ENCODE results near the gene CCT5.

The CCT5 gene

DNA sequence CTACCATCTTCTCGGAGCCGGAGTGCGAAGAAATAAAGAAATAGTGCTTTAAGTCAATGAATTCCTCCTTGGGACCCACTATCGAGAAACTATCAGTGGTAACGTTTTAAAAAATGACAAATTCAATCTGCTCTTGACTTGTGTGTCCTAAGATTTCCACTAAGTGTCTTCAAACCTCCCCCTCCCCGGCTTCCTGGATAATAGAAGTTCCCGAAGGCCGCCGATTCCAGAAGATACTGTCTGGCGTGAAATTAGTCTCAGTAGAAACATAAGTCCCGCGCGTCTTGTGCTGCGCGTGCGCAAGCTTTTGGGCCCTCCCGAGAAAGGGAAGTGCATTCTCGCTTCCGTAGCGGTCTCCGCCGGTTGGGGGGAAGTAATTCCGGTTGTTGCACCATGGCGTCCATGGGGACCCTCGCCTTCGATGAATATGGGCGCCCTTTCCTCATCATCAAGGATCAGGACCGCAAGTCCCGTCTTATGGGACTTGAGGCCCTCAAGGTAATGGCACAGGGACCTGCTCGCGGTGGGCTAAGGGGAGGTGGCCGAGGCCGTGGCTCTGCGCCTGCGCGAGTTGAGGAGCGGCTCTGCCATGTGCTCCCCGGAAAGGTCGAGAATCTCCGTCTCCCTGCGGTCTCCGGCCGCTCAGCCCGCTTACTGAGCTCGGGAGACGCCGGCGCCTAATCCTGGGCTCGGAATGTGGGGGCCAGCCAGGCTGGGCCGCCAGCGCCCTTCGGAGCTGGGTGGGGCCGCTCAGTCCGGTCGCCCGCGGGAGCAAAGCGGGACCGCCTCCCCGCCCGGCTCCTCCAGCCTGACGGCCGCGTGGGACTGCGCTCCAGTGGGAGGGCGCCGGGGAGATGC, at the start of gene CCT5:
Gene CCT5, plus strand, starts transcription at position 333 of the 858 bp plus-strand sequence. Its CDS starts 61 bp downstream, at position 394.
- TF ChIP-seq CTCF (IDR thresholded peaks at IDR 0.05; ENCODE audit: low read depth, low read length), result no peak
- H3K4me3 ChIP-seq (ENCODE audit: low read depth, low read length), result peak within 1 kb of the TSS; percentile 96

DNA sequence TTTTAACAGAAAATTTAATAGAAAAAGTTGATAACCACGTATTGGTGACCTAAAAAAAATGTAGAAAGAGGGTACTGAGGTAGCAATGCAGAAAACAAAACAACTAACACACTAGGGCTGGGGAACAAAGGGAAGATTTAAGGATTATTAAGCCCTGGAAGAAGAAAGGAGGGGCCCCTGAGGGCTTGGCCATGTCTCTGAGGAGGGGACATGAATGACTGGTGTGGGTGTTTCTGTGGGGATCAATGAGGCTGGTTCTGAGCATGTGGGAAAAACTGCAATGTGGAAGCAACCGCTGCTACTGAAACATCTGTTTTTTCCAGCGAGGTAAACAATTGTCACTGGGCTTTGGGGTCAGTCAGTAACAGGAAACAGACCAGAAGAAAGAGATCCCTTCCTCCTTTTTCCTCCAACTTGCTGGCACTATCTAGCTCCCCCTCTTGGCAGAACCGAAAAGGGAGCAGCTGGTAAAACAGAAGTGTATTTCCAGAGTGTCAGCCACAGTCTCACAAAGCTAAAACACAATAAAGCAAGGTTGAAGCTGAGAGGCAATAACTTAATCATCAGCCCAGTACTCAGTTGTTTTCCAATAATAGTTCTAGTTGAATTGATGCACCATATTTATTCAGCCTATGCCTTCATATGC, 48.7 kb upstream of the CCT5 start:
- TF ChIP-seq CTCF (IDR thresholded peaks at IDR 0.05; ENCODE audit: low read depth, low read length), result peak; percentile 57
- no peak overlapping the region for H3K4me3 ChIP-seq (ENCODE audit: low read depth, low read length)

DNA sequence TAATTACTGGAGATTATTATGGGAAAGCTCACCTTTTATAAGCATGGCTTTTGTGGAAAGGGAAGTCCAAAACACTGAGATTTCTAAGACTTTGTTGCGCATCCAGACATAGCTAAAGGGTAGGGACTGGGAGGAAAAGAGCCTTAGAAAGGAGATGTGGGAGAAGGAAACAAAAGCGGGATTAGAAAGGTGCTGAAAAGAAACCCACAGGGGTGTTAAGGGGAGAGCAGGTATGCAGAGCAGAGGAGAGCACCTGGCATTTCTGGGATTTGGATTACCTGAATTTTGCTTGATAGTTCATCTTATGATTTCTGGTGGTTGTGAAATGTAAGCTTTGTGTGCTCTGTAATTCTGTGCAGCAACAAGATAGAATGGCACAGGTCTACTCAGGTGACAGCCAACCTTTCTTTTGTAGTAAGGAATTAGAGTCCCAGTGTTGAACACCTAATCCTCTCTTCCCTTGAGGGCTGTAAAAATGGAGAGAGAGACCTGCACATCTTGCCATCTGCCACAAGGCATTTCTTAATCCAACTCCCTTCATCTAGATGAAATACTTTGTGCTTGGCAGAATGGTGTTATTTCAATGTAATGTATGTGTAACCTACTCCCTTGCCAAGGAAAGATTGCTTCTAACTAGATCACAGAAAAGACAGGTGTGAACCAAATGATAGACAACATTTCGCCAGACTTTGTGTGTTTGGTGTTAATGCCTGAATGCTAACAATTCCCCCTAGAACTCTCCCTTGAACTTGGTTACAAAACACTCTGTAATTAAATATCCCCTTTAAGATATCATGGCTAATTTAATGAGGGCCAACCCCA, 47.8 kb upstream of the CCT5 start:
- no peak for TF ChIP-seq CTCF (IDR thresholded peaks at IDR 0.05; ENCODE audit: low read depth, low read length)
- H3K4me3 ChIP-seq (ENCODE audit: low read depth, low read length), result no peak overlapping the region

DNA sequence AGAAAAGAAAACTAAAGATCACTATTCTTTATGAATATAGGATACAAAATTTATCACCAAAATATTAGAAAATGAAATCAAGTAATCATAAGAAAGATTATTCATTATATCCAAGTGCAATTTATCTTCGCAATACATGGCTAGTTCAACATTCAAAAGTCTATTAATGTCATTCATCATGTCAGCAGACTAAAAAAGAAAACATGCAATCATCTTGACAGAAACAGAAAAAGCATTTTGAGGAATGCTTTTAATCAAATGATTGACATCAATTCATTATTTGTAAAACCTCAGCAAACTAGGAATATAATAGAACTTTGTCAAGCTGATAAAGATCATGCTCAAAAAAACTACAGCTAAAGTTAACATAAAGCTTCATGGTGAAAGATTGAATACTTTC, 41.1 kb upstream of the CCT5 start:
- no peak overlapping the region for H3K4me3 ChIP-seq (ENCODE audit: low read depth, low read length)
- no peak for TF ChIP-seq CTCF (IDR thresholded peaks at IDR 0.05; ENCODE audit: low read depth, low read length)

DNA sequence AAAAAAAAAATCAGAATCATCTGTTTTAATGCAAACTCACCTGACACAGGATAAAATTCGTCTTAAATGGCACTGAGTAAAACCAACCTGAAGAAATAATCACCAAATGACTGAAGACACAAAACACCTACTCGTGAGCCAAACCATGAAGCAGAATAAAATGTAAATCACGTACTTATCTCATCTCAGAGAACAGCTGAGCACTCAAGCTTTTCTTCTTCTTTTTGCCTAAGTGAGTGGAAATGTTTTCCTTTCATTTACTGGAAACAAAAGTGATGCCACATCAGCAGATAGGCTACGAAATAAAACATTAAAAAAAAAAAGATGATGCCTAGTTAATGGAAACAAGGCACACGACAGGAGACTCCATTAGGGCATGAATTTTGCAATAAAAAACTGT, 36.8 kb upstream of the CCT5 start:
- H3K4me3 ChIP-seq (ENCODE audit: low read depth, low read length), result no peak overlapping the region
- no peak for TF ChIP-seq CTCF (IDR thresholded peaks at IDR 0.05; ENCODE audit: low read depth, low read length)

DNA sequence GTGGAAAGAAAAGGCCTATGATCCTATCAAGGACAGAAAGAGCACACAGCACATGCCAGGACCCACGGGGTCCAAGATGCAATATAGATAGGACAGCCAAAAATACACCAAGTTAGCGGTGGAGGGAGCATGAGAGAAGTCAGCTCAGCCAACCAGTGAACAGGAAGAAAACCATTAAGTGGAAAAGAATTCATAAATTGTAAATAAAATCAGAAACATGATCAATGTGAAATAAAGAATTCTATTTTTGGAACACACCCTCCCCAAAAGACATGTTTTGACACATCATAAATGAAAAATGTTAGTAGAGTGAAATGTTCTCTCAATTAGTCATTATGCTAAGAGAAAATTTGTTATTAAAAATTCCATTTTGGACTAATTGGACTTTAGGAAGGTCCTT, 36.0 kb upstream of the CCT5 start:
- TF ChIP-seq CTCF (IDR thresholded peaks at IDR 0.05; ENCODE audit: low read depth, low read length), result no peak
- H3K4me3 ChIP-seq (ENCODE audit: low read depth, low read length), result no peak overlapping the region

Data from WI38 (cell line).